Naive thymus-derived CD4-positive, alpha-beta T cell (primary cell): ENCODE results near the gene PDZRN4. TPM values are rescaled to one million over a fixed set of nuclear protein-coding genes. Genes with fewer than 3 reads are reported as not detected.

ENCODE experiments used
- ATAC-seq: fragments of 150-1000 bp; cut with Tn5 transposase; 2 replicates; pipeline ENCODE4 v1.10.0; 2021; ENCODE audit warnings: mild to moderate bottlenecking, moderate library complexity
- CTCF ChIA-PET: fragments of 350-600 bp; sonication (Branson Sonifier 250); formaldehyde crosslinking; loops from one replicate; lab custom pipeline; 2021; ENCODE audit warnings: antibody characterized with exemption; lab: Charles Lee
- POLR2A ChIA-PET: fragments of 350-600 bp; sonication (Branson Sonifier 250); formaldehyde crosslinking; loops from one replicate; lab custom pipeline; 2021; ENCODE audit warnings: antibody characterized with exemption, inconsistent platforms; lab: Charles Lee
- DNase-seq, 9 donors: peaks; one replicate each; pipeline versions ENCODE4 v3.0.0 to v3.0.0-alpha.2; 2020 to 2022; ENCODE audit warnings: mixed read lengths in 1 of 9
- H3K27ac ChIP-seq: one replicate; pipeline ENCODE4 v1.7.0; 2013; ENCODE audit warnings: mild to moderate bottlenecking, low read depth, low read length, moderate library complexity
- H3K27me3 ChIP-seq, 2 donors: one replicate each; pipeline ENCODE4 v1.7.0; 2013; ENCODE audit warnings: low read length in 2 of 2, mild to moderate bottlenecking in 2 of 2, moderate library complexity in 2 of 2; ENCODE audit not compliant: control insufficient read depth in 2 of 2, insufficient read depth in 2 of 2
- H3K36me3 ChIP-seq, 3 experiments: 1 replicate in 2 of 3; 2 replicates in 1 of 3; pipeline ENCODE4 v1.7.0; 2013; ENCODE audit warnings: low read length in 3 of 3, mild to moderate bottlenecking in 3 of 3, moderate library complexity in 1 of 3; ENCODE audit not compliant: insufficient read depth in 3 of 3, control insufficient read depth in 2 of 3
- H3K4me1 ChIP-seq, 2 donors: one replicate each; pipeline ENCODE4 v1.7.0; 2013; ENCODE audit warnings: low read length in 2 of 2, mild to moderate bottlenecking in 2 of 2, moderate library complexity in 1 of 2; ENCODE audit not compliant: control insufficient read depth in 2 of 2, insufficient read depth in 2 of 2
- H3K4me3 ChIP-seq: 2 replicates; pipeline ENCODE4 v1.7.0; 2013; ENCODE audit warnings: mild to moderate bottlenecking, low read length
- H3K9me3 ChIP-seq, 3 experiments: 1 replicate in 2 of 3; 2 replicates in 1 of 3; pipeline ENCODE4 v1.7.0; 2013; ENCODE audit warnings: low read length in 3 of 3; ENCODE audit not compliant: control insufficient read depth in 2 of 3
- H3K27ac Mint-ChIP-seq, 9 donors: one replicate each; pipeline ENCODE4 v1.8.0; 2020 to 2022; ENCODE audit warnings: mixed read lengths in 9 of 9, mild to moderate bottlenecking in 8 of 9, moderate library complexity in 5 of 9, inconsistent platforms in 2 of 9
- H3K27me3 Mint-ChIP-seq, 5 donors: one replicate each; pipeline ENCODE4 v1.8.0; 2021 to 2022; ENCODE audit warnings: mixed read lengths in 5 of 5, mild to moderate bottlenecking in 1 of 5
- H3K36me3 Mint-ChIP-seq, 5 donors: one replicate each; pipeline ENCODE4 v1.8.0; 2020 to 2022; ENCODE audit warnings: mixed read lengths in 5 of 5, mild to moderate bottlenecking in 3 of 5, inconsistent platforms in 1 of 5
- H3K4me1 Mint-ChIP-seq, 7 donors: one replicate each; pipeline ENCODE4 v1.8.0; 2020 to 2022; ENCODE audit warnings: mixed read lengths in 7 of 7, mild to moderate bottlenecking in 3 of 7, inconsistent platforms in 1 of 7
- H3K4me3 Mint-ChIP-seq, 10 donors: one replicate each; pipeline ENCODE4 v1.8.0; 2020 to 2022; ENCODE audit warnings: mild to moderate bottlenecking in 10 of 10, mixed read lengths in 10 of 10, moderate library complexity in 6 of 10, inconsistent platforms in 2 of 10
- H3K9me3 Mint-ChIP-seq, 11 donors: one replicate each; pipeline ENCODE4 v1.8.0; 2020 to 2022; ENCODE audit warnings: mixed read lengths in 11 of 11, mild to moderate bottlenecking in 4 of 11, inconsistent platforms in 1 of 11, moderate library complexity in 1 of 11
- intact Hi-C, 2 donors: fragments of 100-400 bp; cut with micrococcal nuclease; formaldehyde crosslinking; loops; one replicate each; pipeline ENCODE4 v1.15.1; 2023
- polyA plus RNA-seq, 2 donors: library from polyadenylated mRNA; unstranded; fragments of 300-500 nt; fragmentation: Illumina TruSeq; gene quantifications; one replicate each; pipeline ENCODE4 v1.2.3, GENCODE V29; 2021
- total RNA-seq, 6 experiments: library from RNA in 5 of 6; stranded (reverse) in 5 of 6; gene quantifications; 1 replicate in 5 of 6; 2 replicates in 1 of 6; pipeline ENCODE4 v1.2.3 and lab custom pipeline; 2021 to 2026

PDZRN4 gene
- total and polyA plus RNA-seq, 7 experiments from 2014 or later = not detected

GRCh38 chr12:41466802-41467201 lies 278.7 kb downstream of the PDZRN4 start:
- ATAC-seq (no peak), DNase-seq (no peak)
- Histone ChIP-seq H3K27ac (no peak overlapping the region), H3K4me1 (no peaks in the 10 kb centered on the region), H3K9me3 (no peaks in the 10 kb centered on the region), H3K36me3 (no peaks in the 10 kb centered on the region), H3K27me3 (no peaks in the 10 kb centered on the region), H3K4me3 (no peak overlapping the region)
- no peaks in the 10 kb centered on the region for H3K36me3 Mint-ChIP-seq
- peaks cover 0 to 11% (median 0%) of the 10 kb centered on the region in 5 donors for H3K27me3 Mint-ChIP-seq
- H3K27ac Mint-ChIP-seq = no peak overlapping the region
- CTCF ChIA-PET = no interaction called here
- POLR2A ChIA-PET = no interaction called here
- intact Hi-C loops = no loop called here
- H3K9me3 Mint-ChIP-seq = no peaks in the 10 kb centered on the region
- H3K4me1 Mint-ChIP-seq = no peaks in the 10 kb centered on the region
- H3K4me3 Mint-ChIP-seq = no peak overlapping the region

GRCh38 chr12:41467591-41468325 lies 279.6 kb downstream of the PDZRN4 start:
- Mint-ChIP-seq H3K9me3 (no peaks in the 10 kb centered on the region), H3K36me3 (no peaks in the 10 kb centered on the region), H3K27ac (no peak overlapping the region), H3K4me1 (no peaks in the 10 kb centered on the region), H3K4me3 (no peak overlapping the region), H3K27me3 (peaks cover 0 to 11% (median 0%) of the 10 kb centered on the region in 5 donors)
- no peaks in the 10 kb centered on the region for H3K9me3 ChIP-seq
- H3K27me3 ChIP-seq = no peaks in the 10 kb centered on the region
- no peak overlapping the region for H3K27ac ChIP-seq
- ChIA-PET CTCF (no interaction called here), POLR2A (no interaction called here)
- ATAC-seq (no peak), DNase-seq (no peak)
- no peaks in the 10 kb centered on the region for H3K4me1 ChIP-seq
- no peaks in the 10 kb centered on the region for H3K36me3 ChIP-seq
- intact Hi-C loops = no loop called here
- H3K4me3 ChIP-seq = no peak overlapping the region

DNA sequence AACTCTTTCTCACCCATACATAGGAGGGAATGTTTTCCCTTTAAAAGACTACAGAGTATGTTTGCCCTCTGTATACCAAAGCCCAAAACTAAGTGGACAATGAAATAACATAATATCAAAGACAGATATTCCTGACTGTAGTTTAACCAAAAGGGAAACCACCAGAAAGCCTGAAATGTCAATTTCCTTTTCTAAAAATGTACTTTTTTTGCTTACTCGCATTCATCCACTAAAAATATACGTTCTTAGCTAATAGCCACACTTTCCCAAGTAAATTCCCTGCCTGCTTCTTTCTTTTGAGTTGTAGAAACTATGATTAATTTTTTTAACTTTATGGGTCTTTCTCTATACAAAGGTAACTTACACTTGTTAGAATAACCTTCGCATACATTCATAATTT lies 280.2 kb downstream of the PDZRN4 start:
- Histone ChIP-seq H3K36me3 (no peaks in the 10 kb centered on the region), H3K27me3 (no peaks in the 10 kb centered on the region), H3K9me3 (no peaks in the 10 kb centered on the region), H3K4me1 (no peaks in the 10 kb centered on the region), H3K4me3 (no peak overlapping the region), H3K27ac (no peak overlapping the region)
- H3K36me3 Mint-ChIP-seq = no peaks in the 10 kb centered on the region
- ChIA-PET POLR2A (no interaction called here), CTCF (no interaction called here)
- ATAC-seq (no peak), DNase-seq (no peak)
- no peaks in the 10 kb centered on the region for H3K4me1 Mint-ChIP-seq
- intact Hi-C loops = no loop called here
- H3K9me3 Mint-ChIP-seq = no peaks in the 10 kb centered on the region
- H3K27me3 Mint-ChIP-seq = peaks cover 0 to 11% (median 0%) of the 10 kb centered on the region in 5 donors
- no peak overlapping the region for H3K27ac Mint-ChIP-seq
- H3K4me3 Mint-ChIP-seq = no peak overlapping the region

- Histone ChIP-seq H3K4me1 (no peaks in the 10 kb centered on the region), H3K27ac (no peak overlapping the region), H3K27me3 (no peaks in the 10 kb centered on the region), H3K9me3 (no peaks in the 10 kb centered on the region), H3K4me3 (no peak overlapping the region), H3K36me3 (no peaks in the 10 kb centered on the region)
- Mint-ChIP-seq H3K36me3 (no peaks in the 10 kb centered on the region), H3K27ac (no peak overlapping the region), H3K4me1 (peaks cover 0 to 2% (median 0%) of the 10 kb centered on the region in 7 donors), H3K4me3 (no peak overlapping the region), H3K9me3 (no peaks in the 10 kb centered on the region), H3K27me3 (peaks cover 0 to 11% (median 0%) of the 10 kb centered on the region in 5 donors)
- ChIA-PET POLR2A (no interaction called here), CTCF (no interaction called here)
- ATAC-seq (no peak), DNase-seq (no peak)
- intact Hi-C loops = no loop called here
These were observed 280.6 kb downstream of the PDZRN4 start for GRCh38 chr12:41468756-41469155.

- DNase-seq (no peak), ATAC-seq (no peak)
- no peaks in the 10 kb centered on the region for H3K9me3 ChIP-seq
- no peaks in the 10 kb centered on the region for H3K36me3 ChIP-seq
- no peaks in the 10 kb centered on the region for H3K27me3 ChIP-seq
- H3K27ac Mint-ChIP-seq = no peak overlapping the region
- intact Hi-C loops = no loop called here
- no peak overlapping the region for H3K4me3 ChIP-seq
- peaks cover 0 to 5% (median 0%) of the 10 kb centered on the region in 5 donors for H3K27me3 Mint-ChIP-seq
- H3K9me3 Mint-ChIP-seq = no peaks in the 10 kb centered on the region
- H3K36me3 Mint-ChIP-seq = no peaks in the 10 kb centered on the region
- ChIA-PET POLR2A (no interaction called here), CTCF (no interaction called here)
- H3K4me1 ChIP-seq = no peaks in the 10 kb centered on the region
- H3K4me3 Mint-ChIP-seq = no peak overlapping the region
- peaks cover 0 to 2% (median 0%) of the 10 kb centered on the region in 7 donors for H3K4me1 Mint-ChIP-seq
- no peak overlapping the region for H3K27ac ChIP-seq
These were observed 285.3 kb downstream of the PDZRN4 start for GRCh38 chr12:41473441-41473840.

GRCh38 chr12:41474001-41474400 lies 285.9 kb downstream of the PDZRN4 start:
- H3K4me3 ChIP-seq = no peak overlapping the region
- Mint-ChIP-seq H3K9me3 (no peaks in the 10 kb centered on the region), H3K4me3 (no peak overlapping the region), H3K27me3 (peaks cover 0 to 5% (median 0%) of the 10 kb centered on the region in 5 donors), H3K36me3 (no peaks in the 10 kb centered on the region), H3K4me1 (peaks cover 0 to 2% (median 0%) of the 10 kb centered on the region in 7 donors), H3K27ac (no peak overlapping the region)
- intact Hi-C loops = no loop called here
- H3K27ac ChIP-seq = no peak overlapping the region
- ATAC-seq (no peak), DNase-seq (no peak)
- no peaks in the 10 kb centered on the region for H3K4me1 ChIP-seq
- no peaks in the 10 kb centered on the region for H3K27me3 ChIP-seq
- ChIA-PET POLR2A (no interaction called here), CTCF (no interaction called here)
- no peaks in the 10 kb centered on the region for H3K9me3 ChIP-seq
- no peaks in the 10 kb centered on the region for H3K36me3 ChIP-seq
